GM12891 (cell line): Measurements from ENCODE around the gene PPP1R18.

Experiments
- POLR2A ChIP-seq: IDR thresholded peaks from 2 replicates; pipeline ENCODE4 v1.6.1; 2011; ENCODE audit warnings: low read depth, low read length, control low read depth
- POLR2AphosphoS5 ChIP-seq: IDR thresholded peaks from 2 replicates; pipeline ENCODE4 v1.6.1; 2011; ENCODE audit warnings: low read depth, low read length, control low read depth
- SPI1 ChIP-seq: IDR thresholded peaks from 2 replicates; pipeline ENCODE4 v1.6.1; 2011; ENCODE audit warnings: low read depth, low read length, control low read depth
- TAF1 ChIP-seq: IDR thresholded peaks from 2 replicates; pipeline ENCODE4 v1.6.1; 2011; ENCODE audit warnings: low read depth, low read length, control low read depth

DNA sequence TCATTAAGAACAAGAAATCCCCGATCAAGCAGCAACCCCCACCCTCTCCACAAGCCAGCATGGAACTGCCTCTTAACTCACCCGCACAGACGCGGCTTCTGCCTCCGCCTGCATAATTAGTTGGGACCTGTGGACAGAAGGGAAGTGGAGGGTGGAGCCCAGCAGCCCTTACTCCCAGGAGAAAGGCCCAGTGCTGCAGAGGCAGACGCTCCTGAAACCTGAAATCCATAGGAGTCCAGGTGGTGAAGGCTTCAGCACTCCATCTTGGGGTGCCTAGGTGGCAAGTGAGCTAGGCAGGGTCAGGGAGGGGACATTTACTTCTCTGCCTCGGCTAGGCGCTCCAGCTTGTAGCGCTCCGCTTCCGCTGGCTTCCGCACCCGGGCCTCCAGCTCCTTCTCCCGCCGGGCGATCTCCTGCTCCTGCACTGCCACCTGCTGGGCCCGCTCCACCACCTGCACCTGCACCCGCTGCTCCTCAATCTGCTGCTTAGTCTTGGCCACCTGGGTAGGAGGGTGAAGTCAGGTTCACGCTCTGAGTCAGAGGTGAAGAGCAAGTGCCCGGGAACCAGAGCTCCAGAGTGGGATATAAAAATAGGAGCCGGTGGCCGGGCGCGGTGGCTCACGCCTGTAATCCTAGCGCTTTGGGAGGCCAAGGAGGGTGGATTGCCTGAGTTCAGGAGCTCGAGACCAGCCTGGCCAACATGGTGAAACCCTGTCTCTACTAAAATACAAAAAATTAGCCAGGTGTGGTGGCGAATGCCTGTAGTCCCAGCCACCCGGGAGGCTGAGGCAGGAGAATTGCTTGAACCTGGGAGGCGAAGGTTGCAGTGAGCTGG lies 44.4 kb upstream of the PPP1R18 start:
- TF ChIP-seq POLR2A (no peak), SPI1 (0 out of 2 replicates have a peak, but pooled peaks have one; percentile 26), TAF1 (no peak), POLR2AphosphoS5 (no peak)
